GM06990 (cell line): ENCODE data around the gene BCAS3.

Experiments
- DNase-seq: peaks from one replicate; pipeline ENCODE4 v3.0.0-alpha.2; 2011; ENCODE audit not compliant: insufficient read length; ENCODE audit errors: extremely low read depth
- H3K27me3 ChIP-seq: replicated peaks from 2 replicates; pipeline ENCODE4 v1.6.0; 2011; ENCODE audit warnings: low read length; ENCODE audit not compliant: control insufficient read depth, insufficient read depth
- H3K36me3 ChIP-seq: 2 replicates; pipeline ENCODE4 v1.5.1; 2011; ENCODE audit warnings: low read length; ENCODE audit not compliant: control insufficient read depth, insufficient read depth
- H3K4me3 ChIP-seq: replicated peaks from 2 replicates; pipeline ENCODE4 v1.5.1; 2011; ENCODE audit warnings: low read depth, mild to moderate bottlenecking, control low read depth, low read length
- TF ChIP-seq, protein P1 (sequence below): IDR thresholded peaks from 2 replicates; pipeline ENCODE4 v1.5.1; 2011; ENCODE audit warnings: low read length, control low read depth, mild to moderate bottlenecking, inconsistent platforms; ENCODE audit not compliant: insufficient read depth, poor library complexity, severe bottlenecking

Gene BCAS3

DNA sequence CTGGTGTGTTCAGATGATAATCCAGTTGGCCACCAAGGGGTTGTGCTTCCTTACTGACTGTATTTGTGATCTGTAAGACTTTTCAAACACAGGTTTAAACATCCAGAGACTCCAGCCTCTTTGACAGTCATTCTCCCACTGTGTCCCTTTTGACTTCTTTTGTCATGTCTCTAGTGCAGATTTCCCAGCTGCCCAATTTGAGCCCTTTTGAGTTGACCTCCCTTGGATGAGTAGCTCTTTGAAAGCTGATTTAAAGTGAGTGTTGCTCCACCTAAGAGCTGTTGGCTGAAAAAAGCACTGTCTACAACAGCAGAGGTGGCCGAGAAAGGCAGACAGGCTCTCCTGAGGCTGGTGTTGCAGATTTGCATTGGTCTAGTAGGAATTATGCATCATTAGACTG lies 533.6 kb downstream of the BCAS3 start:
- no peak overlapping the region for H3K4me3 ChIP-seq
- TF ChIP-seq, protein P1, sequence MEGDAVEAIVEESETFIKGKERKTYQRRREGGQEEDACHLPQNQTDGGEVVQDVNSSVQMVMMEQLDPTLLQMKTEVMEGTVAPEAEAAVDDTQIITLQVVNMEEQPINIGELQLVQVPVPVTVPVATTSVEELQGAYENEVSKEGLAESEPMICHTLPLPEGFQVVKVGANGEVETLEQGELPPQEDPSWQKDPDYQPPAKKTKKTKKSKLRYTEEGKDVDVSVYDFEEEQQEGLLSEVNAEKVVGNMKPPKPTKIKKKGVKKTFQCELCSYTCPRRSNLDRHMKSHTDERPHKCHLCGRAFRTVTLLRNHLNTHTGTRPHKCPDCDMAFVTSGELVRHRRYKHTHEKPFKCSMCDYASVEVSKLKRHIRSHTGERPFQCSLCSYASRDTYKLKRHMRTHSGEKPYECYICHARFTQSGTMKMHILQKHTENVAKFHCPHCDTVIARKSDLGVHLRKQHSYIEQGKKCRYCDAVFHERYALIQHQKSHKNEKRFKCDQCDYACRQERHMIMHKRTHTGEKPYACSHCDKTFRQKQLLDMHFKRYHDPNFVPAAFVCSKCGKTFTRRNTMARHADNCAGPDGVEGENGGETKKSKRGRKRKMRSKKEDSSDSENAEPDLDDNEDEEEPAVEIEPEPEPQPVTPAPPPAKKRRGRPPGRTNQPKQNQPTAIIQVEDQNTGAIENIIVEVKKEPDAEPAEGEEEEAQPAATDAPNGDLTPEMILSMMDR, result no peak
- H3K36me3 ChIP-seq, result no peaks in the 10 kb centered on the region
- no peak for DNase-seq
- H3K27me3 ChIP-seq, result no peaks in the 10 kb centered on the region

GRCh38 chr17:61212655-61213054 lies 535.0 kb downstream of the BCAS3 start:
- Histone ChIP-seq H3K27me3 (no peaks in the 10 kb centered on the region), H3K4me3 (no peak overlapping the region), H3K36me3 (no peaks in the 10 kb centered on the region)
- TF ChIP-seq, protein P1, result no peak
- no peak for DNase-seq

- TF ChIP-seq, protein P1, result no peak
- no peak for DNase-seq
- H3K27me3 ChIP-seq, result no peaks in the 10 kb centered on the region
- no peaks in the 10 kb centered on the region for H3K36me3 ChIP-seq
- no peak overlapping the region for H3K4me3 ChIP-seq
Observed at GRCh38 chr17:61214753-61215152, 537.1 kb downstream of the BCAS3 start.

GRCh38 chr17:61216066-61216465 lies 538.4 kb downstream of the BCAS3 start:
- Histone ChIP-seq H3K27me3 (no peaks in the 10 kb centered on the region), H3K36me3 (no peaks in the 10 kb centered on the region), H3K4me3 (no peak overlapping the region)
- TF ChIP-seq, protein P1, result no peak
- no peak for DNase-seq

DNA sequence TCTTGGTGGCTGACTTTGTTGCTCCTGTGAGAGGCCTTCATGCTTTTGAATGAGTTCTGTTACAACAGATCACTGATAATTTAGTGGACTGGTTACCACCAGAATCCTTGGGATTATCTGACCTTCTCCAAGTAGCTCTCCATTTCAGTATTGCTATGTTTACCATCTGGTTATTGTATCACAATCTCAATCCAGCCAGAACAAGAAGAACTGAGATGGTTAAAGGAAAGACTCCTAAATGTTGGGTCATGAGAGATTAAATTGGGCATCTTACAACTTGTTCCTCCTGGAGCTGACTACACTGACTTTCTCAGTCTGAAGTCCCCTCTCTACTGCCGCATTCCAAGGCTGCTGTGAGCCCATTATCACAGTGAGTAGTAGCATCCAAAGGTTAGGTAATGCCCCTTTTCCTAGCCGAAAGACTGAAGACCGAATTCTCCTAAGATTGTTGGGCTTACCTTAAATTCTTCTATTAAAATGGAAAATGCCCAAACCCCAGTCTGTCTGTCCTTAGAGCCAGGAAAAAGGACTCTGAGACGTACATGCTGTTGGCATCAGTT lies 540.3 kb downstream of the BCAS3 start:
- H3K36me3 ChIP-seq, result no peaks in the 10 kb centered on the region
- TF ChIP-seq, protein P1, result no peak
- no peaks in the 10 kb centered on the region for H3K27me3 ChIP-seq
- DNase-seq, result no peak
- no peak overlapping the region for H3K4me3 ChIP-seq

DNA sequence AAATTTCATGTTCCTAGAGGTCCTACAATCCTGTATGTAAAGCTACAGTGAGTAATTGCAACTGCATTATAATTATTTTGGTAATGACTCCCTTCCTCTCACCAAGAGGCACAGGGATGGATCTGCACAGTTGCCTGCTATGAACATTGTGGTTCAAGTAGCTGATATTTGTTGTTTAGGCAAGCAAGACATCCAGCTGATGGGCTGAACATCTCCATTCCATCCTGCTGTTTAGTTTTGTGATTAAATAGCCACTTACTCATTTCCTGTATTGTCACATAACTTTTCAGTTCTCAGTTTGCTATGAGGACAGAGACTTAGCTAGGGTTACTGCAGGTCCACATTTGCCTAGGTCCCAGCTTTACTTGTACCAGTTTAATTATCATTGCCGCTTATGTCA lies 540.8 kb downstream of the BCAS3 start:
- no peaks in the 10 kb centered on the region for H3K27me3 ChIP-seq
- DNase-seq, result no peak
- no peak overlapping the region for H3K4me3 ChIP-seq
- no peaks in the 10 kb centered on the region for H3K36me3 ChIP-seq
- TF ChIP-seq, protein P1, result no peak
